ENCODE measurements around the gene TMTC1.

GRCh38 chr12:29612912-29613311 lies 170.8 kb downstream of the TMTC1 start:
- TF ChIP-seq CTCF (IDR thresholded peaks at IDR 0.05 in 8 of 11, conservative IDR thresholded peaks at IDR 0.05 in 3 of 11) (no peak), POLR2A (IDR thresholded peaks at IDR 0.05) (no peak)

Measured in spleen (tissue), 7 donors.